HTR-8/SVneo (cell line): ENCODE measurements around the gene TSPYL4.

ENCODE experiments used
- DNase-seq: peaks from one replicate; pipeline ENCODE4 v3.0.0; 2011; ENCODE audit warnings: low spot score, mixed read lengths; ENCODE audit not compliant: insufficient read length
- FAIRE-seq: peaks from 2 replicates; lab custom pipeline; 2011; peaks lifted over from hg19 to GRCh38; lab: Jason Lieb, UNC

TSPYL4 gene

GRCh38 chr6:116277124-116277523 lies 23.2 kb upstream of the TSPYL4 start:
- FAIRE-seq (no peak), DNase-seq (no peak)

- DNase-seq, result no peak
- no peak for FAIRE-seq
Measured at GRCh38 chr6:116271149-116271708, 17.4 kb upstream of the TSPYL4 start.

GRCh38 chr6:116268589-116269293 lies 14.9 kb upstream of the TSPYL4 start:
- DNase-seq, result peak; percentile 69
- peak; percentile 72 for FAIRE-seq

GRCh38 chr6:116267836-116268588 lies 14.1 kb upstream of the TSPYL4 start:
- FAIRE-seq (no peak), DNase-seq (no peak)

GRCh38 chr6:116266803-116267202 lies 12.9 kb upstream of the TSPYL4 start:
- FAIRE-seq, result no peak
- no peak for DNase-seq

- DNase-seq (no peak), FAIRE-seq (peak; percentile 13)
Measured at GRCh38 chr6:116265041-116265829, 11.4 kb upstream of the TSPYL4 start.

GRCh38 chr6:116263353-116263752 lies 9.5 kb upstream of the TSPYL4 start:
- FAIRE-seq, result no peak

GRCh38 chr6:116258520-116258919 lies 4.6 kb upstream of the TSPYL4 start:
- DNase-seq (no peak), FAIRE-seq (no peak)

More at GRCh38 chr6:116263353-116263752, 9.5 kb upstream of the TSPYL4 start:
- no peak for DNase-seq

GRCh38 chr6:116256694-116257093 lies 2.8 kb upstream of the TSPYL4 start:
- DNase-seq (no peak), FAIRE-seq (no peak)

- FAIRE-seq, result no peak
- no peak for DNase-seq
Measured at GRCh38 chr6:116255246-116255800, 1.4 kb upstream of the TSPYL4 start.

- DNase-seq, result no peak
- FAIRE-seq, result no peak
Measured at GRCh38 chr6:116254297-116255056, 602 bp upstream of the TSPYL4 start.

GRCh38 chr6:116253188-116253504 lies 729 bp downstream of the TSPYL4 start:
- DNase-seq (no peak), FAIRE-seq (no peak)

- FAIRE-seq, result peak; percentile 42
- DNase-seq, result no peak
Measured at GRCh38 chr6:116251568-116252384, 2.1 kb downstream of the TSPYL4 start.

GRCh38 chr6:116248577-116248976 lies 5.3 kb downstream of the TSPYL4 start:
- FAIRE-seq, result no peak
- no peak for DNase-seq

- DNase-seq (no peak), FAIRE-seq (no peak)
Measured at GRCh38 chr6:116247285-116247684, 6.6 kb downstream of the TSPYL4 start.

- no peak for DNase-seq
- no peak for FAIRE-seq
Measured at GRCh38 chr6:116246089-116246488, 7.8 kb downstream of the TSPYL4 start.

GRCh38 chr6:116244284-116244683 lies 9.6 kb downstream of the TSPYL4 start:
- DNase-seq (no peak), FAIRE-seq (no peak)

GRCh38 chr6:116239856-116240255 lies 14.0 kb downstream of the TSPYL4 start:
- DNase-seq (no peak), FAIRE-seq (no peak)

GRCh38 chr6:116239256-116239655 lies 14.6 kb downstream of the TSPYL4 start:
- DNase-seq (no peak), FAIRE-seq (no peak)
